ENCODE results near the gene BMF. TPM values are rescaled to one million over a fixed set of nuclear protein-coding genes. Genes with fewer than 3 reads are reported as not detected.

Gene BMF
- total and polyA plus RNA-seq, 4 donors, result 8.8 to 42.5 (median 11.1) TPM

DNA sequence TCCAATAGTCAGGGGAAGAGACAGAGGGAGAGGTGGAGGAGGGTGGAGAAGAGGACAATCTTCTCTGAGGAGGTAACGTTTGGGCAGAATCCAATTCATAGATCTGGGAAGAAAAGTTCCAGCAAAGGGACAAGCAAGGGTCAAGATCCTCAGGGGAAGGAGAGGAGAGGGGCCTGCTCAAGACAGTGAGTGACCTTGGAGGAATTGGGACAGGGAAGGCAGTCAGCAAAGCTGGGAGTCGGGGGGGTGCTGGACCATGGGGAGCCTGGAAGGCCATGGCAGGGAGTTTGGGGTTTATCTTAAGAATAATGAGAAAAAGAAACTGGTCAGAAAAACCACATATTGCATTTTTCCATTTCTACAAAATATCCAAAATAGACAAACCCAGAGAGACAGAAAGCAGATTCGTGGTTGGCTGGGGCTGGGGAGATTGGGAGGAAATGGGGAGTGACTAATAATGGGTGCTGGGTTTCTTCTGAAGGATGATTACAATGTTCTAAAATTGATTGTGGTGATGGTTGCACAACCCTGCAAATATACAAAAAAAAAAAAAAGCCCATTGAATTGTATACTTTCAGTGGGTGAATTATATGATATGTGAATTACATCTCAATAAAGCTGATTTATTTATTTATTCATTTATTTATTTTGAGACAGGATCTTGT lies 50.1 kb downstream of the BMF start:
- TF ChIP-seq, protein P1, sequence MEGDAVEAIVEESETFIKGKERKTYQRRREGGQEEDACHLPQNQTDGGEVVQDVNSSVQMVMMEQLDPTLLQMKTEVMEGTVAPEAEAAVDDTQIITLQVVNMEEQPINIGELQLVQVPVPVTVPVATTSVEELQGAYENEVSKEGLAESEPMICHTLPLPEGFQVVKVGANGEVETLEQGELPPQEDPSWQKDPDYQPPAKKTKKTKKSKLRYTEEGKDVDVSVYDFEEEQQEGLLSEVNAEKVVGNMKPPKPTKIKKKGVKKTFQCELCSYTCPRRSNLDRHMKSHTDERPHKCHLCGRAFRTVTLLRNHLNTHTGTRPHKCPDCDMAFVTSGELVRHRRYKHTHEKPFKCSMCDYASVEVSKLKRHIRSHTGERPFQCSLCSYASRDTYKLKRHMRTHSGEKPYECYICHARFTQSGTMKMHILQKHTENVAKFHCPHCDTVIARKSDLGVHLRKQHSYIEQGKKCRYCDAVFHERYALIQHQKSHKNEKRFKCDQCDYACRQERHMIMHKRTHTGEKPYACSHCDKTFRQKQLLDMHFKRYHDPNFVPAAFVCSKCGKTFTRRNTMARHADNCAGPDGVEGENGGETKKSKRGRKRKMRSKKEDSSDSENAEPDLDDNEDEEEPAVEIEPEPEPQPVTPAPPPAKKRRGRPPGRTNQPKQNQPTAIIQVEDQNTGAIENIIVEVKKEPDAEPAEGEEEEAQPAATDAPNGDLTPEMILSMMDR (IDR thresholded peaks at IDR 0.05; ENCODE audit: control extremely low read depth, extremely low read depth), result no peak
- Histone ChIP-seq H3K9ac (ENCODE audit: insufficient read depth in 1 of 2, low read length in 2 of 2) (no peak overlapping the region), H3K27me3 (ENCODE audit: control insufficient read depth in 3 of 3, insufficient read depth in 3 of 3, low read length in 2 of 3) (no peaks in the 10 kb centered on the region), H3K4me3 (no peak overlapping the region), H3K9me3 (ENCODE audit: control insufficient read depth in 4 of 4, insufficient read depth in 3 of 4, low read length in 3 of 4) (no peaks in the 10 kb centered on the region), H3K4me1 (ENCODE audit: control insufficient read depth in 5 of 5, insufficient read depth in 5 of 5, low read length in 5 of 5) (peaks cover 0 to 17% (median 13%) of the 10 kb centered on the region in 5 donors), H3K36me3 (ENCODE audit: control insufficient read depth in 4 of 4, insufficient read depth in 4 of 4, low read length in 4 of 4) (no peaks in the 10 kb centered on the region), H3K27ac (ENCODE audit: low read depth in 1 of 2, low read length in 1 of 2) (no peak overlapping the region)
- DNase-seq (no peak), ATAC-seq (ENCODE audit: insufficient read depth, low FRiP score) (no peak)
- WGBS, 2 donors, result 75 to 78% methylated on average over 3 of the region's 3 CpGs

GRCh38 chr15:40055576-40056293 lies 52.9 kb downstream of the BMF start:
- Histone ChIP-seq H3K27me3 (ENCODE audit: control insufficient read depth in 3 of 3, insufficient read depth in 3 of 3, low read length in 2 of 3) (no peaks in the 10 kb centered on the region), H3K9me3 (ENCODE audit: control insufficient read depth in 4 of 4, insufficient read depth in 3 of 4, low read length in 3 of 4) (no peaks in the 10 kb centered on the region), H3K36me3 (ENCODE audit: control insufficient read depth in 4 of 4, insufficient read depth in 4 of 4, low read length in 4 of 4) (no peaks in the 10 kb centered on the region), H3K4me3 (no peak overlapping the region), H3K4me1 (ENCODE audit: control insufficient read depth in 5 of 5, insufficient read depth in 5 of 5, low read length in 5 of 5) (peaks cover 0 to 21% (median 12%) of the 10 kb centered on the region in 5 donors), H3K27ac (ENCODE audit: low read depth in 1 of 2, low read length in 1 of 2) (no peak overlapping the region), H3K9ac (ENCODE audit: insufficient read depth in 1 of 2, low read length in 2 of 2) (no peak overlapping the region)
- TF ChIP-seq, protein P1 (IDR thresholded peaks at IDR 0.05; ENCODE audit: control extremely low read depth, extremely low read depth), result no peak
- 85 to 91% methylated on average over 13 to 14 of the region's 14 CpGs for WGBS, 2 donors
- no peak for DNase-seq
- ATAC-seq (ENCODE audit: insufficient read depth, low FRiP score), result no peak

GRCh38 chr15:40054855-40055575 lies 53.7 kb downstream of the BMF start:
- Histone ChIP-seq H3K9me3 (ENCODE audit: control insufficient read depth in 4 of 4, insufficient read depth in 3 of 4, low read length in 3 of 4) (no peaks in the 10 kb centered on the region), H3K4me3 (no peak overlapping the region), H3K9ac (ENCODE audit: insufficient read depth in 1 of 2, low read length in 2 of 2) (no peak overlapping the region), H3K4me1 (ENCODE audit: control insufficient read depth in 5 of 5, insufficient read depth in 5 of 5, low read length in 5 of 5) (peaks cover 0 to 21% (median 7%) of the 10 kb centered on the region in 5 donors), H3K27me3 (ENCODE audit: control insufficient read depth in 3 of 3, insufficient read depth in 3 of 3, low read length in 2 of 3) (no peaks in the 10 kb centered on the region), H3K36me3 (ENCODE audit: control insufficient read depth in 4 of 4, insufficient read depth in 4 of 4, low read length in 4 of 4) (no peaks in the 10 kb centered on the region), H3K27ac (ENCODE audit: low read depth in 1 of 2, low read length in 1 of 2) (peak overlapping the region in 1 of 2 donors; percentile 10)
- DNase-seq (no peak), ATAC-seq (ENCODE audit: insufficient read depth, low FRiP score) (peak; percentile 12)
- TF ChIP-seq, protein P1 (IDR thresholded peaks at IDR 0.05; ENCODE audit: control extremely low read depth, extremely low read depth), result no peak
- 38 to 44% methylated on average over 6 of the region's 6 CpGs for WGBS, 2 donors
